Stimulated activated naive CD4-positive, alpha-beta T cell treated with Interleukin-2 at 50 U/mL for 16 hours (primary cell): Measurements from ENCODE around the gene GADD45B.
"Not testable (repeated sequence)": the region's sequence is repeated elsewhere in the genome, so short reads cannot be mapped to it uniquely, and the experiment has no call there.

Experiments used
- DNase-seq: peaks from one replicate; lab custom pipeline; 2025; lab: John Stamatoyannopoulos, UW

The GADD45B gene

GRCh38 chr19:2488405-2488941 lies 12.5 kb downstream of the GADD45B start:
- DNase-seq = no peak

GRCh38 chr19:2488942-2489731 lies 13.2 kb downstream of the GADD45B start:
- no peak for DNase-seq

- DNase-seq = no peak
Observed at GRCh38 chr19:2490659-2491058, 14.7 kb downstream of the GADD45B start.

GRCh38 chr19:2491130-2491801 lies 15.3 kb downstream of the GADD45B start:
- DNase-seq = no peak

DNA sequence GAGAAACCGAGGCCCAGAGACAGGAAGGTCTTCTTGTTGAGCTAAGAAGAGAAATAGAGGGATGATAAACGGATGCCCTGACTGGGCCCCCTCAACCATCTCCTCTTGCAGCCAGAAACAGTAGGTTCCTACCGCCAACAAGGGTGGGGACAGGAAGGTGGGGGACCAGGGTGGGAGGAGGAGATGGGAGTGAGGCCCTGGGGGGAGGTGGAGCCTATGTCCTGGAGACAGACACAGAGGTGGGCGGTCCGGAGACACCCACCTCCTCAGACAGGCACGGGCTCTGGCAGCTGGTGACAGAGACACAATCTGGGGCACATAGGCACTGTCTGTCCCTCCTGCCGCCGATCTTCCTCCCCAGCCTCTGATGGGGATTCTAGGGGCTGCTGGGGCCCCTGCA lies 16.9 kb downstream of the GADD45B start:
- DNase-seq = no peak

GRCh38 chr19:2493448-2493847 lies 17.5 kb downstream of the GADD45B start:
- not testable (repeated sequence) for DNase-seq

DNA sequence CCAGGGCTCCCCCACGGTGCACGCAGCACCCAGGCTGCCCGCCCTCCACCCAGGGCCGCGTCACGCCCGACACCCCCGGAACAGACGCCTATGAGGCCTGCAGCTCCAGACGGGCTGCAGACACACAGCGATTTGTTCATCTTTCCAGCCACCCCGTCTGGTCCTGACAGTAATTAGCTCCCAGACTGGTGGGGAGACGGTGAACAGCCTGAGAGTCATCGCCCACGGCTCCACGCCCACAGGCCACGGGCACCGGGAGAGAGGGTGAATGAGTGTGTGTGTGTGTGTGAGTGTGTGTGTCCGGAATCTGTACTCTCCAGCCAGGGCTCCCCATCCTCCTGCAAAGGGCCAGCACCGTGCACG lies 18.1 kb downstream of the GADD45B start:
- no peak for DNase-seq

- peak; percentile 40 for DNase-seq
Observed at GRCh38 chr19:2494447-2495129, 18.7 kb downstream of the GADD45B start.

- DNase-seq = no peak
Observed at GRCh38 chr19:2495130-2495641, 19.3 kb downstream of the GADD45B start.

DNA sequence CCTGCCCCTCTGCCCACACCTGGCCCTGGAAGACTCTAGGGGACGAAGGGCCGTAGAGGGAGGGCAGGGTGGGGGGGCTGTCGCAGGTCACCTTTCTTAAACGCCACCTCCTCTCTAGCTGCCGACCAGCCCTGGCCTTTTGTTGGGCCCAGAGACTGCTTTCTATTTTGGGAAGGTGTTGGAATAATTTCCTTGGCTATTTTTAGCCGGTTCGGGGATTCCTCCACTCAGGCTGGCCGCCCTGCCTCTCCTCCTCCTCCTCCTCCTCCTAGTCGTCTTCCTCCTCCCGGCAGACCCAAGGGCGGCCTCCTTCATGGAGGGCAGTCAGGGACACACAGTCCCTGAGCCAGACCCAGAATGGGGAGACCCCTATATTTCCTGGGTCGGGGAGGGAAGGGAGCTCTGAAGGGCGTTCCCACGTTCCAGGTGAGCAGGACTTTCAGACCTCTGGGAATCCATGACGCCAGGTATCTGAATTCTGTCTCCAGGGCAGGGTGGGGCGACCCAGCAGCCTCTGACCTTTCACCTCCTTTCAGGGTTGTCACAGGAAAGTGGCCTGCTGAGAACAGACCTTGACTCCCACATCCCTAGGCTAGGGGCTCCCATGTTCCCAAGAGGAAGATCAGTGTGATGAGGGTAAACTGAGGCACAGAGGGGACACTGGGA lies 19.9 kb downstream of the GADD45B start:
- DNase-seq = no peak

DNA sequence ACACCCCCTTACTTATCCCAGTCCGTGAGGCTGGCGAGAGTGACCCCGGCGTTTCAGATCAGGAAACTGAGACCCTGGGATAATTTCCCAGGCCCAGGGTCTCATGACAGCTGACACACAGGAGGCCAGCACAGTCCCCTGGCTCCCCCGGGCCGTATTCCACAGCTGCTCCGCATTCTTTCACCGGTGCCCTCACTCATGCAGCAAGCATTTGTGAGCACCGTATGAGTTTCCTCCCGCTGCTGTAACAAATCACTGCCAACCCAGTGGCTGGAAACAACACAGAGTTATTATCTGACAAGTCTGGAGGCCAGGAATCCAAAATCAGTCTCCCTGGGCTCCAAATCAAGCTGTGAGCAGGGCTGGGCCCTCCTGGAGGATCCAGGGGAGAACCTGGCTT lies 21.3 kb downstream of the GADD45B start:
- DNase-seq = no peak

DNA sequence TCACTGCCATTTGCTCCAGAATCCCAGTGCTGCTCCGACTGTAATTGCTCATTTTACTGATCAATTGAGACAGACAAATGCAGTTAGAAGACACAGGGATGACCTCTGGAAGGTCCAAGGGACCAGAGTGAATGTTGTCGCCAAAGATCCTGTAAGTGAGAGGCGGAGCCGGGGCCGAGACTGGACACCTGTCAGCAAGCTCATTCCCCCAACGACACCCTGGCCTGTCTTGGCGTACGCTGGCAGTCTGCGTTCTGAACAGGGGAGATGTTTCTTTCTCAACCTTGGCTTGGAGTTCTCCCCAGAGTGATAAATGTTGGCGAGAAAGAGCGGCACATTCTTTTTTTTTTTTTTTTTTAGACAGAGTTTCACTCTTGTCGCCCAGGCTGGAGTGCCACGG lies 24.2 kb downstream of the GADD45B start:
- no peak for DNase-seq

GRCh38 chr19:2500841-2501261 lies 24.9 kb downstream of the GADD45B start:
- no peak for DNase-seq

GRCh38 chr19:2503521-2504109 lies 27.7 kb downstream of the GADD45B start:
- DNase-seq = peak; percentile 73

- DNase-seq = not testable (repeated sequence)
Observed at GRCh38 chr19:2506656-2507055, 30.7 kb downstream of the GADD45B start.

- no peak for DNase-seq
Observed at GRCh38 chr19:2507109-2507508, 31.2 kb downstream of the GADD45B start.

- DNase-seq = no peak
Observed at GRCh38 chr19:2509096-2509495, 33.2 kb downstream of the GADD45B start.

DNA sequence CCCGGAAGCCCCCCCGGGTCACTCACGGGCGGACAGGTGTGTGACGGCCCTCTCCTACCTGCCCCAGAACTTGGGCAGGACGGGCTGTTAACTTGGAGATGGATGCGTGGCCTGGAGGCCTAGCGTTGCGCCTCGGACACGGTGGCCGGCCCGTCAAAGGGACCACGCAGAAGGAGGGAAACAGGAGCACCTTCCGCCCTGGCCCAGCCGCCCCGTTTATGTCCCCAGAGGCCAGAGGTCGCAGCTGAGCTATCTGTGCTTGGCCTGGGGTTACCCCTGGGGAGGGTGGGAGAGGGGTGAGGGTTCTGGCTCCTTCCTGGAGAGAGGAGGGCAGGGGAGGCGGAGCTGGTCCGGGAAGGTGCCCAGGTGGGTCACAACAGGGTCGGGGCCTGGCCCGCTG lies 35.6 kb downstream of the GADD45B start:
- DNase-seq = no peak

DNA sequence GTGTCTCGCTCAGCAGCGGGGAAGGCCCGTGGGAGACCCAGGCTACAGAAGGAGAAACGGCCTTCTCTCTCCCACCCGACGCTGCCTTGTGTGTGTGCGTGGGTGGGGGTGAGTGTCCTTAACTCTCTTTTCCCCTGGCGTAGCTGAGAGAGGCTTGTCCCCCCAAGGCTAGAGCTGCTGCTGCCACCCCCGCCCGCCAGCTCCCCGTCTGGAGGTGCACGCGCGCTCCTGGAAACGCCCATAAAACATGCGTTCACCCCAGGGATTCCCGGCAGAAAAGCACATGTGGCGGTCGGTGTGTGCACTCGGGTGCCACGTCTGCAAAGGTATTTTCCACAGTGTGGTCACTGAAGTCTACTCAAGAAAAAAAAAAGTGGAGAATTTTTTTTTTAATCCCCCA lies 36.1 kb downstream of the GADD45B start:
- no peak for DNase-seq

DNA sequence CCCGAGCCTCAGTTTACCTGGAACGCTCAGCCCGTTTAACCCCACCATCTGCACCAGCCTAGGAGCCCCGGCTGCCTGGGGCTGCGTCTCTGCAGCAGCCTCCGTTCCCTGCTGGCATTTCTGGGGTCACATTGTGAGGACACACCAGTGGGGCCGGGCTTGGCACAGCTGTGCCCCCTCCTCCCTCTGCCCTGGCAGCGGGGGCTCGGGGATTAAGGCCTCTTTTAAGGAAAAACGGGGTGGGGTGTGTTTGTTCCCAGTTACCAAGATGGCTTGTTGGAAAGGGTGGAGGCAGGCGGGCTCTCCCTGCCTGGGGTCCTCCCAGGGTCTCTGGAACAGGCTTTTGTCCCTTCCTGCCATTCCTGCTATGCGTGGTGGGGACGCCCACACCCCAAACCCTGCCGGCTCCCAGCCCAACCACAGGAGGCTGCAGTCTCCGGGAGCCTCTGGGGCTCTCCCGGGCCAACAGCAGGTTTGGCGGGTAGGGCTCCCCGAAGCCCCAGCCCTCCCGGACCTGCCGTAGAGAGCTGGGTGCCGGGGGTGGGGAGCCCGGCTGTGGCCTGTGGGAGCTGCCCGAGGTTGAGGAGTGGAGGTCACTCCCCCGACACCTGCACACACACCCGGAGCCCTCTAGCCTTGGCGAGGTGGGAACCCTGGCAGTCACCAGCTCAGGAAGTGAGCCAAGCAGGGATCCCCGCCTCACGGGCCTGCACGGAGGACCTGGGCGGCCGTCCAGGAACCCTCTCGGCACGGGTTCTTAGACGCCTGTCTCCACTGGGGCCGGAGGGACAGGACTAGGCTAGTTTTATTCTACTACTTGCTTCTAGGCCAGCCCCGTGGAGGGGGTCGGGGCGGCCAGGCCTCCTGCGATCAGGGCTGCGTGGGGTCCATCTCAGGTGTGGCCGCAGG lies 36.9 kb downstream of the GADD45B start:
- DNase-seq = no peak
